ENCODE measurements around the gene CRELD2.

Gene CRELD2

GRCh38 chr22:49930596-49931412, 12.4 kb downstream of the CRELD2 start:
- DNase-seq (ENCODE audit: low spot score) = peak; percentile 45

- no peak for DNase-seq (ENCODE audit: low spot score)
Measured at GRCh38 chr22:49933236-49934159, 15.1 kb downstream of the CRELD2 start.

- DNase-seq (ENCODE audit: low spot score) = no peak
Measured at GRCh38 chr22:49934160-49934890, 15.9 kb downstream of the CRELD2 start.

GRCh38 chr22:49934891-49935557, 16.6 kb downstream of the CRELD2 start:
- DNase-seq (ENCODE audit: low spot score) = peak; percentile 29

- no peak for DNase-seq (ENCODE audit: low spot score)
Measured at GRCh38 chr22:49935561-49935960, 17.1 kb downstream of the CRELD2 start.

- peak; percentile 70 for DNase-seq (ENCODE audit: low spot score)
Measured at GRCh38 chr22:49936018-49936972, 17.9 kb downstream of the CRELD2 start.

GRCh38 chr22:49936973-49937757, 18.7 kb downstream of the CRELD2 start:
- no peak for DNase-seq (ENCODE audit: low spot score)

GRCh38 chr22:49937758-49938564, 19.5 kb downstream of the CRELD2 start:
- no peak for DNase-seq (ENCODE audit: low spot score)

GRCh38 chr22:49938565-49939136, 20.2 kb downstream of the CRELD2 start:
- no peak for DNase-seq (ENCODE audit: low spot score)

GRCh38 chr22:49941507-49942316, 23.3 kb downstream of the CRELD2 start:
- DNase-seq (ENCODE audit: low spot score) = no peak

- no peak for DNase-seq (ENCODE audit: low spot score)
Measured at GRCh38 chr22:49942565-49943404, 24.4 kb downstream of the CRELD2 start.

- DNase-seq (ENCODE audit: low spot score) = no peak
Measured at GRCh38 chr22:49943405-49943765, 25.0 kb downstream of the CRELD2 start.

GRCh38 chr22:49943771-49944398, 25.5 kb downstream of the CRELD2 start:
- no peak for DNase-seq (ENCODE audit: low spot score)

- DNase-seq (ENCODE audit: low spot score) = no peak
Measured at GRCh38 chr22:49944399-49944891, 26.0 kb downstream of the CRELD2 start.

- DNase-seq (ENCODE audit: low spot score) = peak; percentile 27
Measured at GRCh38 chr22:49945042-49945794, 26.8 kb downstream of the CRELD2 start.

Data from RKO (cell line).